Effector memory CD8-positive, alpha-beta T cell (primary cell): Measurements from ENCODE around the gene BMS1.
"Not testable (repeated sequence)": the region's sequence is repeated elsewhere in the genome, so short reads cannot be mapped to it uniquely, and the experiment has no call there.

Experiments used
- ATAC-seq: fragments of 150-1000 bp; cut with Tn5 transposase; replicated peaks from 2 replicates; pipeline ENCODE4 v1.10.0; 2021; ENCODE audit warnings: mild to moderate bottlenecking, moderate library complexity
- DNase-seq, 3 experiments: peaks; one replicate each; pipeline ENCODE4 v3.0.0; 2021
- H3K27ac Mint-ChIP-seq, 2 donors: one replicate each; pipeline ENCODE4 v1.8.0; 2022; ENCODE audit warnings: mild to moderate bottlenecking in 2 of 2, mixed read lengths in 2 of 2, moderate library complexity in 2 of 2
- H3K27me3 Mint-ChIP-seq, 2 donors: one replicate each; pipeline ENCODE4 v1.8.0; 2022; ENCODE audit warnings: mixed read lengths in 2 of 2
- H3K36me3 Mint-ChIP-seq: one replicate; pipeline ENCODE4 v1.8.0; 2022; ENCODE audit warnings: mild to moderate bottlenecking, moderate library complexity, mixed read lengths; ENCODE audit not compliant: insufficient read depth
- H3K4me1 Mint-ChIP-seq, 2 donors: one replicate each; pipeline ENCODE4 v1.8.0; 2022; ENCODE audit warnings: low read depth in 2 of 2, mixed read lengths in 2 of 2
- H3K4me3 Mint-ChIP-seq, 2 donors: one replicate each; pipeline ENCODE4 v1.8.0; 2022; ENCODE audit warnings: mild to moderate bottlenecking in 2 of 2, mixed read lengths in 2 of 2, moderate library complexity in 2 of 2
- H3K9me3 Mint-ChIP-seq, 2 donors: one replicate each; pipeline ENCODE4 v1.8.0; 2022; ENCODE audit warnings: mixed read lengths in 2 of 2
- total RNA-seq, 9 experiments: gene quantifications; one replicate each; lab custom pipeline; 2026; lab: John Stamatoyannopoulos, UW

The BMS1 gene
- 90.0 to 296 (median 126) reads per million in 9 experiments for total RNA-seq

- peak within 1 kb of the TSS; percentile 94 to 96 for H3K4me3 Mint-ChIP-seq
- H3K9me3 Mint-ChIP-seq: no peaks in the 10 kb centered on the region
These were observed at the start of gene BMS1 for GRCh38 chr10:42782446-42783180. Gene BMS1 (plus strand): TSS chr10:42782795. CDS start chr10:42784395, 1,600 bp downstream.

DNA sequence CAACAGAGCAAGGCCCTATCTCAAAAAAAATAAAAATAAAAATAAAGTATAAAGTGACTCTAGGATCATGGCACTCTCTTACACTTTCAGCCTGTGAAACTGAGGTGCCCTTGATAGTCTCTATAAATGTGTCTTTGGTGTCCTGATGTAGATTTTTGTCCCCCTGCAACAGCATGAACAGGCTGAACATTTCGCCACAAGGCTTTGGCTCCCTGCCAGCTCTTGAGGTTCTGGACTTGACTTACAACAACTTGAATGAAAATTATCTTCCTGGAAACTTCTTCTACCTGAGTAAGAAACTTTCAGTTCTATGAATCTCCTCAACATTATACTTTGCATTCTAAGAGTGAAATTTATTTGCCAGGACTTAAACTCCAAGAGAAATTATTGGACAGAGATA, 48.1 kb upstream of the BMS1 start:
- no peaks in the 10 kb centered on the region for H3K4me1 Mint-ChIP-seq
- H3K27me3 Mint-ChIP-seq: peaks cover 41 to 56% of the 10 kb centered on the region in 2 donors
- DNase-seq: no peak

More at GRCh38 chr10:42782446-42783180, at the start of gene BMS1:
- Mint-ChIP-seq H3K27ac (peak within 1 kb of the TSS; percentile 94 to 96), H3K36me3 (peaks cover 35% of the 10 kb centered on the region), H3K27me3 (peaks cover 6 to 8% of the 10 kb centered on the region in 2 donors), H3K4me1 (peaks cover 11 to 14% of the 10 kb centered on the region in 2 donors)
- peak; percentile 84 to 93 (median 85) for DNase-seq
- peak; percentile 88 for ATAC-seq

GRCh38 chr10:42738679-42739078, 43.9 kb upstream of the BMS1 start:
- Mint-ChIP-seq H3K4me3 (no peak overlapping the region), H3K27ac (no peak overlapping the region), H3K4me1 (no peaks in the 10 kb centered on the region), H3K36me3 (no peaks in the 10 kb centered on the region), H3K9me3 (peaks cover 5 to 13% of the 10 kb centered on the region in 2 donors), H3K27me3 (peaks cover 27 to 30% of the 10 kb centered on the region in 2 donors)
- no peak for ATAC-seq
- DNase-seq: no peak

More for the DNA sequence above, 48.1 kb upstream of the BMS1 start:
- Mint-ChIP-seq H3K9me3 (no peaks in the 10 kb centered on the region), H3K27ac (no peak overlapping the region), H3K4me3 (no peak overlapping the region), H3K36me3 (no peaks in the 10 kb centered on the region)
- no peak for ATAC-seq

DNA sequence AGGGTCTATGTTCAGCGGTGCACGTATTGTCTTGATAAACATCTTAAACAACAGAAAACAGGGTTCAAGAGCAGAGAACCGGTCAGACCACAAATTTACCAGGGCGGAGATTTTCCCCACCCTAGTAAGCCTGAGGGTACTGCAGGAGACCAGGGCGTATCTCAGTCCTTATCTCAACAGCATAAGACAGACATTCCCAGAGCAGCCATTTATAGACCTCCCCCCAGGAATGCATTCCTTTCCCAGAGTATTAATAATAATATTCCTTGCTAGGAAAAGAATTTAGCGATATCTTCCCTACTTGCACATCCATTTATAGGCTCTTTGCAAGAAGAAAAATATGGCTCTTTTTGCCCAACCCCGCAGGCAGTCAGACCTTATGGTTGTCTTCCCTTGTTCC, 41.1 kb upstream of the BMS1 start:
- peaks cover 5 to 13% of the 10 kb centered on the region in 2 donors for H3K9me3 Mint-ChIP-seq
- peaks cover 37% of the 10 kb centered on the region in 2 donors for H3K27me3 Mint-ChIP-seq
- not testable (repeated sequence) for ATAC-seq, H3K4me3 Mint-ChIP-seq, DNase-seq, H3K27ac Mint-ChIP-seq, H3K4me1 Mint-ChIP-seq, H3K36me3 Mint-ChIP-seq

GRCh38 chr10:42743697-42744096, 38.9 kb upstream of the BMS1 start:
- Mint-ChIP-seq H3K9me3 (peaks cover 5 to 13% of the 10 kb centered on the region in 2 donors), H3K4me3 (no peak overlapping the region), H3K27me3 (peaks cover 15 to 23% of the 10 kb centered on the region in 2 donors), H3K4me1 (no peaks in the 10 kb centered on the region), H3K36me3 (no peaks in the 10 kb centered on the region), H3K27ac (no peak overlapping the region)
- no peak for ATAC-seq
- DNase-seq: no peak

DNA sequence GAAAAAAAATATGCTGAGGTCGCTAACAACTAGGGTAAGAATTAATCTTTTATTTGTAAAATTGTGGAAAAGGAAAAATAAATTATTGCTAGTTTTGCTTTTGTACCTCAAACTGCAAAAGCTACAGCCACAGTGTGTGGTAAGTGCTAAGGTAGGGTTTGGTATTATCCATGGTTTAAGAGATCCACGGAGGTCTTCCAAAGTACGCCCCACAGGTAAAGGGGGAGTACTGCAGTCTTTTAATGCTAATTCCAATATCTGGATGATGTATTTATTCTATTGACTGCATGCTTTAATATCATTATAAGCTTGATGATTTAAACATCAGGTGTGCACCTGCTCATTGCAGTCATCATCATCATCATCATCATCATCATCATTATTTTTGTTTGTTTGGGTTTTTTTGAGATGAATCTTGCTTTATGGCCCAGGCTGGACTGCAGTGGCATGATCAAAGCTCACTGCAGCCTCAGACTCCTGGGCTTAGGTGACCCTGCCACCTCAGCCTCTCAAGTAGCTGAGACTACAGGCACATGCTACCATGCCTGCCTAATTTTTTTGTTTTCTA, 38.4 kb upstream of the BMS1 start:
- DNase-seq: no peak
- no peaks in the 10 kb centered on the region for H3K36me3 Mint-ChIP-seq
- H3K4me1 Mint-ChIP-seq: no peaks in the 10 kb centered on the region
- H3K27me3 Mint-ChIP-seq: peaks cover 14 to 23% of the 10 kb centered on the region in 2 donors
- H3K27ac Mint-ChIP-seq: no peak overlapping the region
- no peak for ATAC-seq
- peaks cover 5 to 13% of the 10 kb centered on the region in 2 donors for H3K9me3 Mint-ChIP-seq
- H3K4me3 Mint-ChIP-seq: no peak overlapping the region

DNA sequence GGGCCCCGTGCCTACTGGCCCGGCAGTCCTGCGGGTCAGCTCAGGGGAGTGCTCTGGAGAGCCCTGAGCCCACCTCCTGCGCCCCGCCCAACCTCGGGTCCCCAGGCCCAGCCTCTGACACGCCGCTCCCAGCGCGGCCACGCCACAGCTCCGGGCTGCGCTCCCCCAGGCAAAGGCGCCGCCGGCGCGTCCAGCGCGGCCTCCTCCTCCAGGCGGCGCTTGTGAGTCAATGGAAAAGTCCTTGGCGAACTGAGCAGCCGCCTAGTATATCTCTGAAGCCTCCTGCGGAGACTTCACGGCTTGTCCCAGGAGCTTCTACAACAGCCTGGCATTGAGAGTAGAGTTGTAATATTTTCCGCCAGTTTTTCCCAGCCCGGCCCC, 29.5 kb upstream of the BMS1 start:
- Mint-ChIP-seq H3K27me3 (peaks cover 56 to 85% of the 10 kb centered on the region in 2 donors), H3K27ac (no peak overlapping the region), H3K4me3 (peak overlapping the region; percentile 86 to 87), H3K4me1 (peaks cover 7 to 10% of the 10 kb centered on the region in 2 donors), H3K36me3 (no peaks in the 10 kb centered on the region), H3K9me3 (no peaks in the 10 kb centered on the region)
- DNase-seq: peak; percentile 47 to 61 (median 59)
- ATAC-seq: peak; percentile 70

DNA sequence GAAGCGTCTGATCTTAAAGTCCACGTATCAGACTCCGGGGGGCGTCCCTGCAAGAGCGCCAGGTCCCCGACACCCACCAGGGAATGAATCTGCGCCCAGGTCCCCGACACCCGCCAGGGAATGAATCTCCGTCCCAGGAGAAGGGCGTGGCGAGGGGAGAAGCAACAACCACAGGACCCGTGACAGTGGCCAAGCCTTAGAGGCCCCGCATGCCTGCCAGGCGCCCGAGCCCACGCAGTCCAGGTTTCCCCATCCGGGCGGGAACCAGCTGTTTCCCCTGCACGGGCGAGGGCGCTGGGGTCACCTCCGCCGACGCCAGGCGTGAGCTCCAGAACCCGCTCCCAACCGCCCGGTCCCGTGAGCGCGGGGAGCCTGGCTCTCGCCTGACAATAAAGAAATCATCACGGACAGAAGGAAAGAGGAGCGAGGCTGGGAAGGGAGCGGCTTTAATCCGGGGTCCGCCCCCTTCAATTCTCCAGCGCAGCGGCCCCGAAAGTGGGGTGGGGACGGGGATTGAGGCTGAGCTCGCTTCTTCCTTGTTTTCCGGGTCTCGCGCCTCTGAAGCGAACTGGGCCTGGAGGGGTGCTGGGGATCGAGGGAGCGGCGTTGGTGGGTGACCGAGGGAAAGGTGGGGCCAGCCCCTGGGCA, 29.0 kb upstream of the BMS1 start:
- Mint-ChIP-seq H3K9me3 (no peaks in the 10 kb centered on the region), H3K27ac (no peak overlapping the region), H3K36me3 (no peaks in the 10 kb centered on the region), H3K27me3 (peaks cover 57 to 85% of the 10 kb centered on the region in 2 donors), H3K4me1 (peaks cover 7 to 10% of the 10 kb centered on the region in 2 donors), H3K4me3 (peak overlapping the region; percentile 86 to 87)
- no peak for DNase-seq
- peak; percentile 11 for ATAC-seq

GRCh38 chr10:42754155-42755027, 28.2 kb upstream of the BMS1 start:
- Mint-ChIP-seq H3K36me3 (no peaks in the 10 kb centered on the region), H3K4me3 (peak overlapping the region; percentile 86 to 87), H3K27ac (no peak overlapping the region), H3K9me3 (no peaks in the 10 kb centered on the region), H3K27me3 (peaks cover 61 to 85% of the 10 kb centered on the region in 2 donors), H3K4me1 (peaks cover 7 to 10% of the 10 kb centered on the region in 2 donors)
- peak; percentile 66 for ATAC-seq
- DNase-seq: peak in 2 of 3 experiments; percentile 19 to 25

- ATAC-seq: peak; percentile 28
These were observed 27.6 kb upstream of the BMS1 start for GRCh38 chr10:42755028-42755451.

GRCh38 chr10:42755556-42756093, 27.0 kb upstream of the BMS1 start:
- no peak for DNase-seq
- no peak for ATAC-seq
- Mint-ChIP-seq H3K36me3 (no peaks in the 10 kb centered on the region), H3K4me3 (peak overlapping the region; percentile 67 to 74), H3K27ac (no peak overlapping the region), H3K27me3 (peaks cover 68 to 87% of the 10 kb centered on the region in 2 donors), H3K9me3 (no peaks in the 10 kb centered on the region), H3K4me1 (peaks cover 7 to 10% of the 10 kb centered on the region in 2 donors)

More at GRCh38 chr10:42755028-42755451, 27.6 kb upstream of the BMS1 start:
- no peaks in the 10 kb centered on the region for H3K9me3 Mint-ChIP-seq
- H3K27me3 Mint-ChIP-seq: peaks cover 66 to 85% of the 10 kb centered on the region in 2 donors
- peak overlapping the region; percentile 67 to 74 for H3K4me3 Mint-ChIP-seq
- H3K27ac Mint-ChIP-seq: no peak overlapping the region
- H3K4me1 Mint-ChIP-seq: peaks cover 7 to 10% of the 10 kb centered on the region in 2 donors
- DNase-seq: no peak
- H3K36me3 Mint-ChIP-seq: no peaks in the 10 kb centered on the region

GRCh38 chr10:42767906-42768305, 14.7 kb upstream of the BMS1 start:
- peaks cover 0 to 4% of the 10 kb centered on the region in 2 donors for H3K9me3 Mint-ChIP-seq
- H3K27ac Mint-ChIP-seq: peak overlapping the region in 1 of 2 donors; percentile 37
- peaks cover 50 to 58% of the 10 kb centered on the region in 2 donors for H3K27me3 Mint-ChIP-seq
- H3K36me3 Mint-ChIP-seq: peaks cover 2% of the 10 kb centered on the region
- no peaks in the 10 kb centered on the region for H3K4me1 Mint-ChIP-seq
- DNase-seq (no peak), ATAC-seq (no peak)
- H3K4me3 Mint-ChIP-seq: no peak overlapping the region
